NCI-H1930 (cell line): ENCODE data around the gene ASB13.

Experiments
- DNase-seq, 2 experiments: peaks; one replicate each; lab custom pipeline; 2025; lab: John Stamatoyannopoulos, UW

The ASB13 gene, protein sequence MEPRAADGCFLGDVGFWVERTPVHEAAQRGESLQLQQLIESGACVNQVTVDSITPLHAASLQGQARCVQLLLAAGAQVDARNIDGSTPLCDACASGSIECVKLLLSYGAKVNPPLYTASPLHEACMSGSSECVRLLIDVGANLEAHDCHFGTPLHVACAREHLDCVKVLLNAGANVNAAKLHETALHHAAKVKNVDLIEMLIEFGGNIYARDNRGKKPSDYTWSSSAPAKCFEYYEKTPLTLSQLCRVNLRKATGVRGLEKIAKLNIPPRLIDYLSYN

GRCh38 chr10:5666008-5666840 lies at the start of gene ASB13:
ASB13 (minus strand) TSS chr10:5666595; CDS start chr10:5666551, 44 bp downstream.
- DNase-seq: no peak

- DNase-seq: no peak
These were observed 45.2 kb upstream of the ASB13 start for GRCh38 chr10:5711642-5712041.

GRCh38 chr10:5710859-5711258 lies 44.5 kb upstream of the ASB13 start:
- no peak for DNase-seq

DNA sequence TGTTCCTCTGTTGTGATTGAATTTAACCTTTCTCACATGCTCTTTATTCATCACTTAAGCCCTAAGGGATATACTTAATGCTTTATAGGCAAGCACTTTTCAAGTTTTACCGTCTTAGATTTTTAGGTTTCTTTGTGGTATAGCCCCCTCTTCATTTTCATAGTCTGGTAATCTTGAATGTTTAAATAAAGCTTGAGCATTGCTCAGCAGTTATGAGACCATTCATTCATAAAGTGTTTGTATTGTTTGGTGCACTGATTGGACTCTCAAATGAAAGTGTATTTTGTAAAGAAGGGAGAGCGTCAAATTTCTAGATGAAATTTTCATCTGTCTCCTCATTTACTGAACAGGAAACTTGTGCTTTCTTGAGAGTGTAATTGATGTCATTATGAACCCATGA lies 43.5 kb upstream of the ASB13 start:
- DNase-seq: no peak

DNA sequence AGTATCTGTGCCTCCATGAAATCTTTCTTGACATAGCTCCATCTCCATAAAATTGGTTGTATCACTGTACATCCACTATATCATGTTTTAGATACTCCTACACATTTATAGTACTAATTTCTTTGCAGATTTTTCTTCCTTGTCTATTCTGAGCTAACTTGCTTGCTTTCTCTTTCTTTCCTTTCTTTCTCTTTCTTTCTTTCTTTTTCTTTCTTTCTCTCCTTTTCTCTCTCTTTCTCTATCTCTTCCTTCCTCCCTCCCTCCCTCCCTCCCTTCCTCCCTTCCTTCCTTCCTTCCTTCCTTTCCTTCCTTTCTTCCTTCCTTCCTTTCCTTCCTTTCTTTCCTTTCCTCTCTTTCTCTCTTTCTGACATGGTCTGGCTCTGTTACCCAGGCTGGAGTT lies 42.0 kb upstream of the ASB13 start:
- DNase-seq: no peak

- DNase-seq: no peak
These were observed 31.7 kb upstream of the ASB13 start for GRCh38 chr10:5698062-5698461.

DNA sequence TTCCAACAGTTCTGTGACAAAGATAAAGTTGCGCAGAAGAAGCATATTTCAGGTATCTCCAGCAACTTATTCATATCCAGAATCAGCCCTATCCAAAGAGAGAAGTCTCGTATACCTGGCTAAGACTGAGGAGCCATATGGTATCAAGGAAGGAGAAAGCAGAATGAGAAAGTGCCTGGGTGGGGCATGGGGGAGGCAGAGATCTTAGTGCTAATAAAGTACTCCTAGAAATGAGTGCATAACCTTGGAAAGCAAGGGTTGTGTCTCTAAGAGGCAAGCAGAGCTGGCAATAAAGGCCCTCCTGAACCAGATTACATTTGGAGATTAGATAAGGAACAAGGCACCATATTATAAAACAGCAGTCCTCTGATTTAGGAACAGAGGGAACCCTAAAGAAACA lies 30.9 kb upstream of the ASB13 start:
- no peak for DNase-seq

DNA sequence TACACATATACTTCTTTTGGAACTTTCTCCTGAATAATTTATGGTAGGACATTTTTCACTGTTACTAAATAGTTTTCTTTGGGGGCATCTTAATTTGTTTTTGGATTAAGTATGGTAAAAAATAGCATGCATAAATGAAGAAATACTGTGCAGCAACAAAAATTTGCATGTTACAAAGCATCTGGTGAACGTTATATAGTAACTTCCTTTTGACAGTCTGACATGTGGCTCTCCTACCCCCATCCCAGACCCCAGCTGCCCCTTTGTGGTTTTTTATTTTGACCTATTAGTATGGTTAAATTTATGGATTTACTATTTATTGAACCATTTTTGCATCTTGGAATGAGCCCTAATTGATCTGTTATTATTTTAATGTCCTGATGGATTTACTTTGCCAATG lies 28.2 kb upstream of the ASB13 start:
- DNase-seq: no peak

DNA sequence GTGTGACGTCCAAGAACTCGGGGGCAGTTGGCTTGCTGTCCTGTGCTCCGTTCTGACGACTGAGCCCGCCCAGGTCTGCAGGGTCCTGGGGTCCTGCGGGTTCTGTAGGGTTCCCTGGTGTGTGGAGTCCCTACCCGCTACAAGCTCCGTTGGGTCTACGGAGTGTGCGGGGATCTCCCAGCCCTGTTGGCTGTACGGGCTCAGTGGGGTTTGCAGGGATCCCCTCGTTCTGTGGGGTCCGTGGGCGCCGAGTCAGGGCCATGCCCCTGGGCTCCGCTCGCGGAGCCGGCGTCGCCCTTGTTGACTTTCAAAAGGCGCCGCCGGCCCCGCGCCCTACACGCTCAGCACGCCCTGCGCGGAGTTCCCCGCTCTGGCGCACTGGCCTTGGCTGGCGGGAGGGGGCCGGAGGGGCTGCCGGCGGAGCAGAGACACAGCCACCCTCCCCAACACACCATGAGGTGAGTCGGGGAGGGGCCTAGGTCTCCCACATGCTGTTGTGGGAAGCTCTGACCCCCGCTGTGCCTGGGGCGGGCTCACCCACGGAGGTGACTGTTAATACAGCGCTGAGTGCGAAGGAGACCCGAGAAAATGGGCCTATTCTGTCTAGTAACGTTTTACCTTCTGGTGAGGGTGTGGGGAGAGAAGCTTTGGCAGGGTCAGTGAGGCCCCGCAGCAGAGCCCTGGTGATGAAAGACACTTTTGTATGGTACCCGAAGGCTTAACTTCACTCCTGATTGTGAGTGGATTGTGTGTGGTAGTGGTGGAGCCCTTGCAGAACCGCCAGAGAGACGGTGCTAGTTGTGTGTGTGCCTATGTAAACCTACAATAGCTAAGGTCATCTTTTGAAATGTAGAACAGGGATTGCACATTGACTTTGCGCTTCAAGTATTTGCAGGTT lies 26.3 kb upstream of the ASB13 start:
- no peak for DNase-seq

DNA sequence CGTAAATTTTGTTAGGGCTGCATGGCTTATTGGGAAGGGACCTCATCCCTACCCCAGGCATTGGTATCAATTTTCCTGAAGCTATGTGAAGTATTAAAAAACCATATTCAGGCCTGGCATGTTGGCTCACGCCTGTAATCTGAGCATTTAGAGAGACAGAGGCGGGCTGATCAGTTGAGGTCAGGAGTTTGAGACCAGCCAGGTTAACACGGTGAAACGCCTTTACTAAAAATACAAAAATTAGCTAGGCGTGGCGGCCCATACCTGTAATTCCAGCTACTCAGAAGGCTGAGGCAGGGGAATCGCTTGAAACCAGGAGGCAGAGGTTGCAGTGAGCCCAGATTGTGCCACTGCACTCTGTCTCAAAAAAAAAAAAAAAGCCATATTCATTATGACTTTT lies 25.4 kb upstream of the ASB13 start:
- DNase-seq: no peak

DNA sequence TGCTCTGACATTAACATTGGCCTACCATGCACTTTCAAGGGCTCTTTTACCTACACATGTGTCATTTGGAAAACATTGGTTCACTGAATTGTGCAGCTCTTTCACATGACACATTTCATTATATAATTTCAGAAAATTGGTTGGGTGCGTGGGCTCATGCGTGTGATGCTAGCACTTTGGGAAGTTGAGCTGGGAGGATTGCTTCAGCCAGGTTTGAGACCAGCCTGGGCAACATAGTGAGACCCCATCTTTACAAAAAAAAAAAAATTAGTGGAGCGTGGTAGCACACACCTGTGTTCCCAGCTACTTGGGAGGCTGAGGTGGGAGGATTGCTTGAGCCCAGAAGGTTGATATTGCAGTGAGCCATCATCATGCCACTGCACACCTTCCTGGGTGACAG lies 22.2 kb upstream of the ASB13 start:
- DNase-seq: no peak

DNA sequence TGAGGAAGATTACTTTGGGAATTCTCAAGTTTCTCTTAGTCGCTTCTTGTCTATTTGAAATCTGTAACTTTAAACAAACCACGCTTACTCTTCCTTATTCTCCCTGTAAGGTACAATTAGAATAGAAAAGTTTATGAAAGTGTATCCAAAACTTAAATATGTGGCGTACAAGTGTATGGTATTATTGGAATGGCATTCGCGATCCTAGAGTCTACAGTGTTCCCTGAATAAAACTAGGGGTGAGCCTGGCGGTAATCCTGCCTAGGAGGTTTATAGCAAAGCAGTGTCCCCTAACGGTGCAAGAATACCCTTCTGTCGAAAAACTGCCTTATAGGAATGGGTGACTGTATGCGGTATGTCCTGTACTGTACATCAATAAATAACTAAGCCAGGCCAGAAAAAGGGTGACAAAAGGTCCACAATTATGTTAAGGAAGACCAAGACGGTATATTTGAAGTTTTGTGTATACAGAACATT lies 19.4 kb upstream of the ASB13 start:
- DNase-seq: no peak

- peak in 1 of 2 experiments; percentile 1 for DNase-seq
These were observed 18.8 kb upstream of the ASB13 start for GRCh38 chr10:5684971-5685763.

- DNase-seq: peak; percentile 63 to 83
These were observed 18.0 kb upstream of the ASB13 start, which contains the start of gene TASOR2 for GRCh38 chr10:5684318-5684970. TASOR2 (plus strand) TSS chr10:5684838; CDS start chr10:5720643, 35,805 bp downstream.

DNA sequence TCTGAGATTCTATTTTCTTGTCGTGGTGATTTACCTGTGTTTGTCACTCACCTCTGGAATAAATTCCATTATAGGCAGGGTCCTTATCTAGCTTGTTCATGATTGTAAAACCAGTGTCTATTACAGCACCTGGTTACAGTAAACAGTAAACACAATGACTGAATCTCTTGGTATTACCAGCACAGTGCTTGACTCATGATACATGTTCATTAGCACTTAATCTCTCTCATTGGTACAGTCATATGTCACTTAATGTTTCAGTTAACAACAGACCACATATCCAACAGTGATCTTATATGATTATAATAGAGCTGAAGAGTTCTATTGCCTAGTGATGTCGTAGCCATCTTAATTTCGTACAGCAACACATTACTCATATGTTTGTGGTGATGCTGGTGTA lies 16.7 kb upstream of the ASB13 start:
- no peak for DNase-seq

DNA sequence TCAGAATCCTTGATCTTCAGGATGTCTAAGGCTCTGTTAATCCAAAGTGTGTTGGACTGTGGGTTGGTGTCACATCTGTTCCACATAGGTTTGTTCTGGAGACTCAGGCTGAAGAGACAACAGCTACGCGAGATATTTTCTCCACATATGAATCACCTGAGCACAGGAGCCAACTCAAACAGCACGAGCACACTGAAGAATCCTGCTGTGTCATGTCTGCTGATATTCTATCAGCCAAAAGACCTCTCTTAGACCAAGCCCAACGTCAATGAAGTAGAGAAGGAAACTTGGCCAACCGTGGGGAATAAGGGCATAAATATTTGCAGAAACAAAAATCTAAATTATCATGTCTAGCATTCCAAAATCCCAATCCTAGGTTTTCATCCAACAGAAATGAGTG lies 15.5 kb upstream of the ASB13 start:
- no peak for DNase-seq

GRCh38 chr10:5679606-5680005 lies 13.2 kb upstream of the ASB13 start:
- no peak for DNase-seq

GRCh38 chr10:5679037-5679435 lies 12.6 kb upstream of the ASB13 start:
- DNase-seq: no peak

- no peak for DNase-seq
These were observed 12.1 kb upstream of the ASB13 start for GRCh38 chr10:5678397-5679036.

GRCh38 chr10:5670662-5671375 lies 4.4 kb upstream of the ASB13 start:
- no peak for DNase-seq
